PC-9 (cell line): Measurements from ENCODE around the gene TANGO2.

Experiments
- EZH2 ChIP-seq: fragments of 200-600 bp; sonication (generic); IDR thresholded peaks from 2 replicates; pipeline ENCODE4 v1.8.0; 2017; ENCODE audit warnings: antibody characterized with exemption, low read depth
- TF ChIP-seq, protein P1 (sequence below): fragments of 200-600 bp; sonication (generic); conservative IDR thresholded peaks from 2 replicates; pipeline ENCODE4 v1.6.1; 2017; ENCODE audit warnings: mixed run types, antibody characterized with exemption, mild to moderate bottlenecking, moderate library complexity

DNA sequence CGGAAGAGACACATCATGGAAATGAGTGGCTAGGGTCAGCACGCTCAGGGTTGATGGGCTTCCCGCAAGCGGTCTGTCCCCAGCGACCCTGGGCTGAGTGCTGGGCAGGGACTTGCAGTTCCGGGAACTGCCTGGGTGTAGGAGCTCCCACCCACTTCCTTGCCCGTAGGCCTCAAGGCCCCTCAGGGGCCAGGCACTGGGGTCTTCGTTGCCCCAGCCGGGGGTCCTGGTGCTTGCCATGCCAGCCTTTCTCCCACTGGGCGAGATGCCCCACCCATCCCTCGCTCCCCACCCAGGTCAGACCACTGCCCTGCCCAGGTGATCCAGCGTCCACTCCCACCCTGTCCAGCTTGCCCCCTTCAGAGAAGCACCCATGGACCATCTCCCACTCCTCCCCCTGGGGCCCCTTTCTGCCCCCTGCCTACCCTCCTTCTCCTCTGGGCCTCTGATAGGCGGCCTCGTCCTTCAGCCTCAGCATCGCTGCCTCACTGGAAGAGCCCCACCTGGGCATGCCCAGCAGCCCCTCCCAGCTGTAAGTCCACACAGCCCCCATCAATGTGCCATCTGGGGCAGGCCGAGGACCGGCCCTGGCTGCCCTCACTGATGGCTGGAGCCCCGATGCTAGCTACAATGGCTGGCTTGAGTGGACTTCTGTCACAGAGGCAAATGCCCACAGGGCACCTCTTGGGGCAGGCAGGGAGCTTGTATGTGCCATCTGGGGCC lies 41.3 kb downstream of the TANGO2 start:
- no peak for TF ChIP-seq EZH2
- TF ChIP-seq, protein P1, sequence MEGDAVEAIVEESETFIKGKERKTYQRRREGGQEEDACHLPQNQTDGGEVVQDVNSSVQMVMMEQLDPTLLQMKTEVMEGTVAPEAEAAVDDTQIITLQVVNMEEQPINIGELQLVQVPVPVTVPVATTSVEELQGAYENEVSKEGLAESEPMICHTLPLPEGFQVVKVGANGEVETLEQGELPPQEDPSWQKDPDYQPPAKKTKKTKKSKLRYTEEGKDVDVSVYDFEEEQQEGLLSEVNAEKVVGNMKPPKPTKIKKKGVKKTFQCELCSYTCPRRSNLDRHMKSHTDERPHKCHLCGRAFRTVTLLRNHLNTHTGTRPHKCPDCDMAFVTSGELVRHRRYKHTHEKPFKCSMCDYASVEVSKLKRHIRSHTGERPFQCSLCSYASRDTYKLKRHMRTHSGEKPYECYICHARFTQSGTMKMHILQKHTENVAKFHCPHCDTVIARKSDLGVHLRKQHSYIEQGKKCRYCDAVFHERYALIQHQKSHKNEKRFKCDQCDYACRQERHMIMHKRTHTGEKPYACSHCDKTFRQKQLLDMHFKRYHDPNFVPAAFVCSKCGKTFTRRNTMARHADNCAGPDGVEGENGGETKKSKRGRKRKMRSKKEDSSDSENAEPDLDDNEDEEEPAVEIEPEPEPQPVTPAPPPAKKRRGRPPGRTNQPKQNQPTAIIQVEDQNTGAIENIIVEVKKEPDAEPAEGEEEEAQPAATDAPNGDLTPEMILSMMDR, result no peak
